Liver (tissue), 9 donors: ENCODE data around the gene TTYH2. TPM values are rescaled to one million over a fixed set of nuclear protein-coding genes. Genes with fewer than 3 reads are reported as not detected.

ENCODE experiments used
- DNase-seq: peaks from one replicate; pipeline ENCODE4 v3.0.0-alpha.2; 2017; ENCODE audit warnings: low spot score
- H3K27ac ChIP-seq, 2 donors: one replicate each; pipeline ENCODE4 v1.7.0; 2013; ENCODE audit warnings: inconsistent platforms in 2 of 2, low read length in 2 of 2, control low read depth in 1 of 2, low read depth in 1 of 2, mild to moderate bottlenecking in 1 of 2
- H3K27me3 ChIP-seq, 4 donors: one replicate each; pipeline versions ENCODE4 v1.6.1 to v1.7.0; 2013; ENCODE audit warnings: low read length in 3 of 4, inconsistent platforms in 1 of 4, mild to moderate bottlenecking in 1 of 4, moderate library complexity in 1 of 4; ENCODE audit not compliant: control insufficient read depth in 4 of 4, insufficient read depth in 4 of 4
- H3K36me3 ChIP-seq, 4 donors: one replicate each; pipeline versions ENCODE4 v1.6.1 to v1.7.0; 2013; ENCODE audit warnings: low read length in 3 of 4, mild to moderate bottlenecking in 3 of 4, low read depth in 1 of 4, moderate library complexity in 1 of 4; ENCODE audit not compliant: control insufficient read depth in 4 of 4, insufficient read depth in 3 of 4
- H3K4me1 ChIP-seq, 4 donors: one replicate each; pipeline versions ENCODE4 v1.6.1 to v1.7.0; 2013; ENCODE audit warnings: low read length in 3 of 4, mild to moderate bottlenecking in 3 of 4, moderate library complexity in 1 of 4; ENCODE audit not compliant: control insufficient read depth in 4 of 4, insufficient read depth in 4 of 4
- H3K4me3 ChIP-seq, 3 donors: one replicate each; pipeline versions ENCODE4 v1.6.1 to v1.7.0; 2013; ENCODE audit warnings: low read length in 3 of 3, control low read depth in 1 of 3, low read depth in 1 of 3, mild to moderate bottlenecking in 1 of 3
- H3K9ac ChIP-seq, 2 donors: one replicate each; pipeline ENCODE4 v1.7.0; 2013; ENCODE audit warnings: low read length in 2 of 2, mild to moderate bottlenecking in 2 of 2, moderate library complexity in 2 of 2, control low read depth in 1 of 2, low read depth in 1 of 2
- H3K9me3 ChIP-seq, 4 donors: one replicate each; pipeline versions ENCODE4 v1.6.1 to v1.7.0; 2013; ENCODE audit warnings: low read length in 3 of 4; ENCODE audit not compliant: control insufficient read depth in 4 of 4
- EGR1 ChIP-seq, 2 donors: IDR thresholded peaks; 2 replicates each; pipeline ENCODE4 v1.6.1; 2016 to 2018; ENCODE audit warnings: antibody characterized with exemption in 2 of 2, low read depth in 2 of 2
- FOXA1 ChIP-seq: IDR thresholded peaks from 2 replicates; pipeline ENCODE4 v1.6.1; 2016; ENCODE audit warnings: antibody characterized with exemption
- FOXA2 ChIP-seq: IDR thresholded peaks from 2 replicates; pipeline ENCODE4 v1.6.1; 2016; ENCODE audit warnings: antibody characterized with exemption
- HNF4G ChIP-seq: IDR thresholded peaks from 2 replicates; pipeline ENCODE4 v1.6.1; 2016; ENCODE audit warnings: antibody characterized with exemption
- NR2F2 ChIP-seq: IDR thresholded peaks from 2 replicates; pipeline ENCODE4 v1.6.1; 2016; ENCODE audit warnings: antibody characterized with exemption
- RXRA ChIP-seq, 2 donors: IDR thresholded peaks; 2 replicates each; pipeline ENCODE4 v1.6.1; 2017 to 2018; ENCODE audit warnings: antibody characterized with exemption in 2 of 2, mild to moderate bottlenecking in 1 of 2
- SP1 ChIP-seq: IDR thresholded peaks from 2 replicates; pipeline ENCODE4 v1.6.1; 2018; ENCODE audit warnings: antibody characterized with exemption, mild to moderate bottlenecking
- TAF1 ChIP-seq: conservative IDR thresholded peaks from 2 replicates; pipeline ENCODE4 v1.6.1; 2016; ENCODE audit warnings: antibody characterized with exemption, mild to moderate bottlenecking
- YY1 ChIP-seq: IDR thresholded peaks from 2 replicates; pipeline ENCODE4 v1.6.1; 2016; ENCODE audit warnings: antibody characterized with exemption, mild to moderate bottlenecking
- WGBS: extraction: QIAGEN DNeasy Blood & Tissue Kit; methylation state at CpG from one replicate; pipeline ENCODE4 v1.1.7; 2013; 5-methylcytosine and 5-hydroxymethylcytosine counted together
- polyA plus RNA-seq, 2 donors: library from polyadenylated mRNA; stranded (reverse) in 1 of 2; unstranded in 1 of 2; fragments of 200-250 nt in 1 of 2; fragments of >200 nt in 1 of 2; fragmentation: Nextera tagmentation in 1 of 2; extraction: Ambion mirVana in 1 of 2; gene quantifications; one replicate each; pipeline versions ENCODE4 v1.2.1 to v1.2.3, GENCODE V29; 2013 to 2015
- total RNA-seq, 2 donors: library from RNA; depleted of rRNA; stranded (reverse); fragments of >200 nt; gene quantifications; one replicate each; pipeline ENCODE4 v1.2.3, GENCODE V29; 2014
- TF ChIP-seq, protein P1 (sequence below): IDR thresholded peaks from 2 replicates; pipeline ENCODE4 v1.6.1; 2016; ENCODE audit warnings: antibody characterized with exemption
- TF ChIP-seq, protein P2 (sequence below): IDR thresholded peaks from 2 replicates; pipeline ENCODE4 v1.6.1; 2016; ENCODE audit warnings: antibody characterized with exemption
- TF ChIP-seq, protein P3 (sequence below): IDR thresholded peaks from 2 replicates; pipeline ENCODE4 v1.6.1; 2016; ENCODE audit warnings: antibody characterized with exemption
- TF ChIP-seq, protein P4 (sequence below): fragments of 150-350 bp; IDR thresholded peaks from 2 replicates; pipeline ENCODE4 v1.5.1; 2017; ENCODE audit warnings: improper control_type of control experiment, low read depth, low read length; ENCODE audit not compliant: missing input control
- donor health status: healthy.
- donor health status: healthy.
- donor health status: healthy.
- donor health status: healthy.
- donor health status: healthy.

TTYH2 gene
- total and polyA plus RNA-seq, 4 donors: 0.40 to 2.4 (median 0.99) TPM

DNA sequence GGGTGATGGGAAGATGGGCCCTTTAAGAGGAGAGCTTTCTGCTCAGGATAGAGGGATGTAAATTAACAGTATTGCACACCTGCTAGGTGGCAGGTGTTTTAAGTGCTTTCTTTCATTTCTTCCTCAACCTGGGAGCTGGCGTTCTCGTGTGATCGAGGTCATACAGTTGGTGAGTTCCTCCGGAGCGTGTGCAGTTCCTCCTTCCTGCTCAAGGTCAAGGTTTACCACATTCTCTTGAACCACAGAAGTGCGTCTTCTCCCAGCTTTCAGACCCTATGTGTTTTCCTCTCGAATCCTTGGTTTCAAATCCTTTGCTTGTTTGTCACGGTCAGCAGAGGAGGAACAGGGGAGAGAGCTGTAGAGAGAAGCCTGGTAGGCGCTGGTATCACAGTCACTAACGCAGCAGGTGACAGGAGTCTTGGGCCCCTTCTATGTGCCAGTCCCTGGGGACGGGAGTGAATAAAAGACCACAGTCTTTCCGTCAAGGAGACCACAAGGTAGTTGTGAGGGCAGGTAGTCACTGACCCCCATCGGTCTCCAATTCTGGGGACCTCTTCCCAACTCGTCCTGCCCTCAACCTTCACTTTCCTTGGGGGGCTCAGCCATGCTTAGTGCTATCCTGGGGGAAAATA is 61.5 kb downstream of the TTYH2 start:
- Histone ChIP-seq H3K9ac (no peak overlapping the region), H3K4me3 (no peak overlapping the region), H3K9me3 (no peaks in the 10 kb centered on the region), H3K4me1 (no peaks in the 10 kb centered on the region), H3K36me3 (no peaks in the 10 kb centered on the region), H3K27ac (no peak overlapping the region), H3K27me3 (peaks cover 0 to 9% (median 1%) of the 10 kb centered on the region in 4 donors)
- TF ChIP-seq SP1 (no peak), FOXA1 (no peak), YY1 (no peak), TAF1 (no peak), EGR1 (IDR thresholded peaks at IDR 0.05; ENCODE audit: low read depth in 2 of 2) (no peak), HNF4G (no peak), NR2F2 (no peak)
- TF ChIP-seq, protein P1, sequence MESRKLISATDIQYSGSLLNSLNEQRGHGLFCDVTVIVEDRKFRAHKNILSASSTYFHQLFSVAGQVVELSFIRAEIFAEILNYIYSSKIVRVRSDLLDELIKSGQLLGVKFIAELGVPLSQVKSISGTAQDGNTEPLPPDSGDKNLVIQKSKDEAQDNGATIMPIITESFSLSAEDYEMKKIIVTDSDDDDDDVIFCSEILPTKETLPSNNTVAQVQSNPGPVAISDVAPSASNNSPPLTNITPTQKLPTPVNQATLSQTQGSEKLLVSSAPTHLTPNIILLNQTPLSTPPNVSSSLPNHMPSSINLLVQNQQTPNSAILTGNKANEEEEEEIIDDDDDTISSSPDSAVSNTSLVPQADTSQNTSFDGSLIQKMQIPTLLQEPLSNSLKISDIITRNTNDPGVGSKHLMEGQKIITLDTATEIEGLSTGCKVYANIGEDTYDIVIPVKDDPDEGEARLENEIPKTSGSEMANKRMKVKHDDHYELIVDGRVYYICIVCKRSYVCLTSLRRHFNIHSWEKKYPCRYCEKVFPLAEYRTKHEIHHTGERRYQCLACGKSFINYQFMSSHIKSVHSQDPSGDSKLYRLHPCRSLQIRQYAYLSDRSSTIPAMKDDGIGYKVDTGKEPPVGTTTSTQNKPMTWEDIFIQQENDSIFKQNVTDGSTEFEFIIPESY: no peak
- TF ChIP-seq, protein P2, sequence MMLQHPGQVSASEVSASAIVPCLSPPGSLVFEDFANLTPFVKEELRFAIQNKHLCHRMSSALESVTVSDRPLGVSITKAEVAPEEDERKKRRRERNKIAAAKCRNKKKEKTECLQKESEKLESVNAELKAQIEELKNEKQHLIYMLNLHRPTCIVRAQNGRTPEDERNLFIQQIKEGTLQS: no peak
- no peak for DNase-seq
- 54% methylated on average over 14 of the region's 14 CpGs for WGBS

DNA sequence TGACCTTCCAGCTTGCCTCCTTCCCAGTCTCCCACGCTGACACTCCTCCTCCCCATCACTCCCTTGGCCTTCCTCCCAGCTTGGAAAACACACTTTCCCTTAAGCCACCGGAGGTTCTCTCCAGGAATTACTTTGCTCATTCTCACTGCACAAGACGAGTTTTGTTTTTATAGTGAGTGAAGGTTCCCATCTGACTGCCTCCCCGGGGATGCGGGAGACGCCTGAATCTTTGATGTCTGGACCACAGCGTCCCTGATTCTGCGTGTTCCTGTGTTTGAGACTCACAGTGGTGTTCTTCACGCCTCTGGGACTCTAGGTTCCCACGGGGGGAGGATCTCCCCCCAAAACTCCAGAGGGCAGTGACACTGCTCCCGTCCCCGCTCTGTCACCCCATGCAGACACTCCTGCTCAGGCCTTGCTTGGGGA is 62.7 kb downstream of the TTYH2 start:
- H3K27ac ChIP-seq: no peak overlapping the region
- H3K27me3 ChIP-seq: peaks cover 0 to 9% (median 1%) of the 10 kb centered on the region in 4 donors
- no peaks in the 10 kb centered on the region for H3K4me1 ChIP-seq
- H3K9ac ChIP-seq: no peak overlapping the region
- no peak overlapping the region for H3K4me3 ChIP-seq
- WGBS: 60% methylated on average over 12 of the region's 12 CpGs
- TF ChIP-seq SP1 (no peak), NR2F2 (no peak), EGR1 (IDR thresholded peaks at IDR 0.05; ENCODE audit: low read depth in 2 of 2) (no peak), FOXA1 (no peak), FOXA2 (no peak), TAF1 (no peak), YY1 (no peak), HNF4G (no peak), RXRA (IDR thresholded peaks at IDR 0.05) (no peak)
- TF ChIP-seq, protein P3, sequence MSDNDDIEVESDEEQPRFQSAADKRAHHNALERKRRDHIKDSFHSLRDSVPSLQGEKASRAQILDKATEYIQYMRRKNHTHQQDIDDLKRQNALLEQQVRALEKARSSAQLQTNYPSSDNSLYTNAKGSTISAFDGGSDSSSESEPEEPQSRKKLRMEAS: no peak
- TF ChIP-seq, protein P4, sequence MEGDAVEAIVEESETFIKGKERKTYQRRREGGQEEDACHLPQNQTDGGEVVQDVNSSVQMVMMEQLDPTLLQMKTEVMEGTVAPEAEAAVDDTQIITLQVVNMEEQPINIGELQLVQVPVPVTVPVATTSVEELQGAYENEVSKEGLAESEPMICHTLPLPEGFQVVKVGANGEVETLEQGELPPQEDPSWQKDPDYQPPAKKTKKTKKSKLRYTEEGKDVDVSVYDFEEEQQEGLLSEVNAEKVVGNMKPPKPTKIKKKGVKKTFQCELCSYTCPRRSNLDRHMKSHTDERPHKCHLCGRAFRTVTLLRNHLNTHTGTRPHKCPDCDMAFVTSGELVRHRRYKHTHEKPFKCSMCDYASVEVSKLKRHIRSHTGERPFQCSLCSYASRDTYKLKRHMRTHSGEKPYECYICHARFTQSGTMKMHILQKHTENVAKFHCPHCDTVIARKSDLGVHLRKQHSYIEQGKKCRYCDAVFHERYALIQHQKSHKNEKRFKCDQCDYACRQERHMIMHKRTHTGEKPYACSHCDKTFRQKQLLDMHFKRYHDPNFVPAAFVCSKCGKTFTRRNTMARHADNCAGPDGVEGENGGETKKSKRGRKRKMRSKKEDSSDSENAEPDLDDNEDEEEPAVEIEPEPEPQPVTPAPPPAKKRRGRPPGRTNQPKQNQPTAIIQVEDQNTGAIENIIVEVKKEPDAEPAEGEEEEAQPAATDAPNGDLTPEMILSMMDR: no peak
- no peaks in the 10 kb centered on the region for H3K36me3 ChIP-seq
- no peaks in the 10 kb centered on the region for H3K9me3 ChIP-seq
- DNase-seq: no peak

DNA sequence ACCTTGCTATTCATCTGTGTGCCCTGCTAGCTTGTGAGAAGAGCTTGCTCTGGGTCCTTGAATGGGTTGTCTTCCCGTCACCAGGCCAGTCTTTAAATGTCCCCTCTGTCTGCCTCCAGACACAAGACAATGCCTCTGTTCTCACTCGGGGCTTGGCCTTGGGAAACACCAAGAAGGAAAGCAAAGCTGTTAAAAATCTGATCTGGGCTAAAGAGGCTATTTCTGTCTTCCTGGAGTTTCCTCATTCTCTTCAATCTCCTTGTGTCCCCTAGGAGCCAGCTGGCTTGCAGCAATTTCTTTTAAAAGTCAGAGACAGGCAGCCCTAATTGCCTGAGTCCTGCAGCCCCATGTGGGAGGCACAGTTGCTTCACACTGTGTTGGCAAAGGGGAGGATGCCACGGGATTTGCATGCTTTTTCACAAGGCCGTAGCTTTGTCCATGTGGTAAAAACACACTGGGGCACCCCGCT is 63.2 kb downstream of the TTYH2 start:
- Histone ChIP-seq H3K4me3 (no peak overlapping the region), H3K9me3 (no peaks in the 10 kb centered on the region), H3K27ac (no peak overlapping the region), H3K9ac (no peak overlapping the region), H3K27me3 (peaks cover 0 to 9% (median 1%) of the 10 kb centered on the region in 4 donors), H3K36me3 (no peaks in the 10 kb centered on the region), H3K4me1 (no peaks in the 10 kb centered on the region)
- 62% methylated on average over 5 of the region's 5 CpGs for WGBS
- TF ChIP-seq FOXA1 (no peak), RXRA (IDR thresholded peaks at IDR 0.05) (no peak), NR2F2 (no peak), YY1 (no peak), HNF4G (no peak)
- TF ChIP-seq, protein P4: no peak
- DNase-seq: no peak
